Parathyroid adenoma (tissue), 2 donors: ENCODE results near the gene IGF2BP1.

Source experiments
- H2AFZ ChIP-seq: fragments of 300-600 bp; sonication (generic); one replicate; pipeline ENCODE4 v1.7.0; 2017; ENCODE audit warnings: antibody characterized with exemption, mild to moderate bottlenecking
- H3K27ac ChIP-seq: fragments of 300-600 bp; sonication (generic); one replicate; pipeline ENCODE4 v1.7.0; 2017
- H3K27me3 ChIP-seq: fragments of 300-600 bp; sonication (generic); one replicate; pipeline ENCODE4 v1.7.0; 2017; ENCODE audit warnings: low read length; ENCODE audit not compliant: control insufficient read depth, insufficient read depth
- H3K36me3 ChIP-seq: fragments of 300-600 bp; sonication (generic); one replicate; pipeline ENCODE4 v1.7.0; 2017; ENCODE audit warnings: low read length; ENCODE audit not compliant: control insufficient read depth, insufficient read depth
- H3K4me1 ChIP-seq: fragments of 300-600 bp; sonication (generic); one replicate; pipeline ENCODE4 v1.7.0; 2017; ENCODE audit warnings: control low read depth
- H3K4me2 ChIP-seq: fragments of 300-600 bp; sonication (generic); one replicate; pipeline ENCODE4 v1.7.0; 2017; ENCODE audit warnings: low read length
- H3K4me3 ChIP-seq: fragments of 300-600 bp; sonication (generic); one replicate; pipeline ENCODE4 v1.7.0; 2017; ENCODE audit warnings: low read depth, low read length
- H3K79me2 ChIP-seq: fragments of 300-600 bp; sonication (generic); one replicate; pipeline ENCODE4 v1.7.0; 2017; ENCODE audit warnings: control low read depth
- H3K9ac ChIP-seq: fragments of 300-600 bp; sonication (generic); one replicate; pipeline ENCODE4 v1.7.0; 2017; ENCODE audit warnings: mild to moderate bottlenecking
- H3K9me3 ChIP-seq: fragments of 300-600 bp; sonication (generic); one replicate; pipeline ENCODE4 v1.7.0; 2017; ENCODE audit warnings: low read length; ENCODE audit not compliant: control insufficient read depth
- TF ChIP-seq, protein P1 (sequence below): fragments of 300-600 bp; sonication (generic); IDR thresholded peaks from one replicate; pipeline ENCODE4 v1.7.0; 2017; ENCODE audit warnings: antibody characterized with exemption, mild to moderate bottlenecking
- donor health status: primary hyperparathyroidism.

Gene IGF2BP1

DNA sequence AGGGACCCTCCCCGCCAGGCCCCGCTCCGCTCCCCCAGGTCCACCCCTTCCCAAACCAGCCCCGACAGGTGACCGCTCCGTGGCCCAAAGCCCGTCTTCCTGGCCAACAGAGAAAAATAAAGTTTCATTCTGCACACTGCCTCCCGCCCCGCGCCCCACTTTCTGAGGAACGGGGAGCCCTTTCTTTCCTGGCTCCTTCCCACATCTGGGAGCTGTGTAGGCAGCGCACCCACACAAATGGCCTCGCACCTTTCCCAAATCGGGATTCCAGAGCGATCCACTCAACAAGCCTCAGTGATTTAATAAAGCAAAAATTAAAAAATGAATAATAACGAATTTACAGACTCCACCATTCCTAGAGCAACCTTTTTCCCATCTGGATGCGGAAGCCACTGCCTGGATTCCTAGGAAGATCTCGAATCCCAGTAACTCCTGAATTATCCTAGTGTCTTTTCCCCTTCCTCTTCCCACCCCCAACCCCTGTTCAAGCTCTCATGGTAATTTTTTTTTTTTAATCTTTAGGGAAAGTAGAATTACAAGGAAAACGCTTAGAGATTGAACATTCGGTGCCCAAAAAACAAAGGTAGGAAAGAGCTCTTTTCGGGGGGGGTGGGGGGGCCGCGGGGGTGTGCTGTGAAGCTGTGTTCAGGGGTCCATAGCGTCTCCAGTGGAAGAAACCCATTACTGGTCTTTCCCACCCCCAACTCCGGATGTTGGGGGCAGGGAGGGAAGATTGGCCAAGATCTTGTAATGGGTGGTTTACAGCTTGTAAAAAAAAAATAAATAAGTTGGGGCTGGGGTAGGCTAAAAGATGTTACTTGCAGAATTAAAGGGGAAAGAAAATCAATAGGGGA, 1.6 kb downstream of the IGF2BP1 start:
- TF ChIP-seq, protein P1, sequence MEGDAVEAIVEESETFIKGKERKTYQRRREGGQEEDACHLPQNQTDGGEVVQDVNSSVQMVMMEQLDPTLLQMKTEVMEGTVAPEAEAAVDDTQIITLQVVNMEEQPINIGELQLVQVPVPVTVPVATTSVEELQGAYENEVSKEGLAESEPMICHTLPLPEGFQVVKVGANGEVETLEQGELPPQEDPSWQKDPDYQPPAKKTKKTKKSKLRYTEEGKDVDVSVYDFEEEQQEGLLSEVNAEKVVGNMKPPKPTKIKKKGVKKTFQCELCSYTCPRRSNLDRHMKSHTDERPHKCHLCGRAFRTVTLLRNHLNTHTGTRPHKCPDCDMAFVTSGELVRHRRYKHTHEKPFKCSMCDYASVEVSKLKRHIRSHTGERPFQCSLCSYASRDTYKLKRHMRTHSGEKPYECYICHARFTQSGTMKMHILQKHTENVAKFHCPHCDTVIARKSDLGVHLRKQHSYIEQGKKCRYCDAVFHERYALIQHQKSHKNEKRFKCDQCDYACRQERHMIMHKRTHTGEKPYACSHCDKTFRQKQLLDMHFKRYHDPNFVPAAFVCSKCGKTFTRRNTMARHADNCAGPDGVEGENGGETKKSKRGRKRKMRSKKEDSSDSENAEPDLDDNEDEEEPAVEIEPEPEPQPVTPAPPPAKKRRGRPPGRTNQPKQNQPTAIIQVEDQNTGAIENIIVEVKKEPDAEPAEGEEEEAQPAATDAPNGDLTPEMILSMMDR, result no peak
- Histone ChIP-seq H3K4me1 (no peaks in the 10 kb centered on the region), H2AFZ (no peak overlapping the region), H3K36me3 (no peaks in the 10 kb centered on the region), H3K9me3 (no peaks in the 10 kb centered on the region), H3K79me2 (no peaks in the 10 kb centered on the region), H3K9ac (no peak overlapping the region), H3K27ac (no peak overlapping the region), H3K4me3 (no peak overlapping the region), H3K4me2 (no peak overlapping the region), H3K27me3 (peaks cover 48% of the 10 kb centered on the region)

- Histone ChIP-seq H3K27ac (no peak overlapping the region), H2AFZ (no peak overlapping the region), H3K27me3 (peaks cover 37% of the 10 kb centered on the region), H3K4me3 (no peak overlapping the region), H3K36me3 (no peaks in the 10 kb centered on the region), H3K4me1 (no peaks in the 10 kb centered on the region), H3K9me3 (no peaks in the 10 kb centered on the region), H3K4me2 (no peak overlapping the region), H3K9ac (no peak overlapping the region), H3K79me2 (no peaks in the 10 kb centered on the region)
- TF ChIP-seq, protein P1, result no peak
Observed at GRCh38 chr17:49000943-49001342, 3.8 kb downstream of the IGF2BP1 start.

DNA sequence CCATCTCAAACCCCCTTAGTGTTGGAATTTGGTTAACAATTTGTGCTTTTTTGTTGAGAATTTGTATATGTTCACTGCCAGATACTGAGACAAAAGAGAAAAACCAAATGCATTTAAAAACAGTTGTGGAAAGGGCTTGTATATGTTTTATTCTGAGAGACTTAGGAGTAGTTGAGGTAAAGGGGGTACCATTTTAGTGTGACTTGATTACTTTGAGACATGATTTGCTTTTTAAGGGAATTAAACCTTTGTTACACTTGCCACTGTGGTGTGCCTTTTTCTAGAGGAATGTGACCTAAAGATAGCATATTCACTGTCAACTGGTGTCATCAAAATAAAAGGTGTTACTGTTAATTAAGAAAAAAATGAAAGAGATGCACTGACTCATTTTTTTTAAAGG, 4.5 kb downstream of the IGF2BP1 start:
- Histone ChIP-seq H3K27ac (no peak overlapping the region), H3K9me3 (no peaks in the 10 kb centered on the region), H3K4me1 (no peaks in the 10 kb centered on the region), H3K79me2 (no peaks in the 10 kb centered on the region), H3K4me2 (no peak overlapping the region), H3K9ac (no peak overlapping the region), H3K27me3 (peaks cover 38% of the 10 kb centered on the region), H3K4me3 (no peak overlapping the region), H2AFZ (no peak overlapping the region), H3K36me3 (no peaks in the 10 kb centered on the region)
- TF ChIP-seq, protein P1, result no peak

DNA sequence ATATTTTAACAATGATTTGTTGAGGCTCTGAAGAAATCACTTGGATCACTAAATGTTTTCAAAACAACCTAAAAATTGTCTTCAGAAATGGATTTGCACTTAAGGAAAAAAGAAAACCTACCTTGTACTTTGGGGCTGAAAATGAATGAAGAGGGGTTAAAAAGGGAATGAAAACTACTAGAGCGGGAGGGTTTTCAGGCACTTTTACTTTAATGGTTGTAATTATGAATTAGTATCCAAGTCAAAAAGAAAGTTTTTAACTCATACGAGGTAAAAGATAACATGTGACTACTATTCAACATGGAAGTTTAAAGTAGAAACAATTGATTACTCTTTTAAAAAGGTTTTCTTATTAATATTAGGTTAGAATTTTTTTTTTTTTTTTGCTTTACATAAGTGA, 5.1 kb downstream of the IGF2BP1 start:
- Histone ChIP-seq H3K36me3 (no peaks in the 10 kb centered on the region), H3K4me3 (no peak overlapping the region), H2AFZ (no peak overlapping the region), H3K9ac (no peak overlapping the region), H3K79me2 (no peaks in the 10 kb centered on the region), H3K4me1 (no peaks in the 10 kb centered on the region), H3K9me3 (no peaks in the 10 kb centered on the region), H3K4me2 (no peak overlapping the region), H3K27ac (no peak overlapping the region), H3K27me3 (peaks cover 34% of the 10 kb centered on the region)
- TF ChIP-seq, protein P1, result no peak

DNA sequence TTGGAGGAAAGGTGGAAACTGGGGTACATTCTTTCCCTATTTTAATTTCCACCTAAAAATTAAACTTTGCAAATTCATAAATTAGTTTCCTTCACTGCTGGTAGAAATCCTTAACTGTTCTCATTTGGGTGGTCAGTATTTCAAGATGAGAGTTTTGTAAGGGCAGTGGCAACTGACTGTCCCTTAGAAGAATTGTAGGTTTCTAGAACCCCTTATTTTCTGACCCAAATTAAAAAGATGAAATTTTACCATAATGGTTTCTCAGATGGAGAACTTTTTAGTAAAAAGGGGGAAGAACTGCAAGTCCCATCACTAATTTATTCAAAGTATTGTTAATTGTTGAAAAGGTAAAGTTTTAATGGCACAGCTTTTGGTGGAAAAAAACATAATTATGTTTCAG, 5.6 kb downstream of the IGF2BP1 start:
- TF ChIP-seq, protein P1, result no peak
- no peak overlapping the region for H3K27ac ChIP-seq
- H3K36me3 ChIP-seq, result no peaks in the 10 kb centered on the region
- no peaks in the 10 kb centered on the region for H3K79me2 ChIP-seq
- H3K9ac ChIP-seq, result no peak overlapping the region
- H3K9me3 ChIP-seq, result no peaks in the 10 kb centered on the region
- H2AFZ ChIP-seq, result no peak overlapping the region
- H3K4me3 ChIP-seq, result no peak overlapping the region
- H3K4me1 ChIP-seq, result no peaks in the 10 kb centered on the region
- peaks cover 32% of the 10 kb centered on the region for H3K27me3 ChIP-seq
- no peak overlapping the region for H3K4me2 ChIP-seq
